Measurements from ENCODE around the gene CCDC97. TPM values are rescaled to one million over a fixed set of nuclear protein-coding genes. Genes with fewer than 3 reads are reported as not detected.

CCDC97 gene
- total RNA-seq, 4 donors from 2014 or later = 10.1 to 22.4 (median 15.4) TPM

- no peak for DNase-seq
Observed at GRCh38 chr19:41363371-41363752, 53.4 kb downstream of the CCDC97 start.

DNA sequence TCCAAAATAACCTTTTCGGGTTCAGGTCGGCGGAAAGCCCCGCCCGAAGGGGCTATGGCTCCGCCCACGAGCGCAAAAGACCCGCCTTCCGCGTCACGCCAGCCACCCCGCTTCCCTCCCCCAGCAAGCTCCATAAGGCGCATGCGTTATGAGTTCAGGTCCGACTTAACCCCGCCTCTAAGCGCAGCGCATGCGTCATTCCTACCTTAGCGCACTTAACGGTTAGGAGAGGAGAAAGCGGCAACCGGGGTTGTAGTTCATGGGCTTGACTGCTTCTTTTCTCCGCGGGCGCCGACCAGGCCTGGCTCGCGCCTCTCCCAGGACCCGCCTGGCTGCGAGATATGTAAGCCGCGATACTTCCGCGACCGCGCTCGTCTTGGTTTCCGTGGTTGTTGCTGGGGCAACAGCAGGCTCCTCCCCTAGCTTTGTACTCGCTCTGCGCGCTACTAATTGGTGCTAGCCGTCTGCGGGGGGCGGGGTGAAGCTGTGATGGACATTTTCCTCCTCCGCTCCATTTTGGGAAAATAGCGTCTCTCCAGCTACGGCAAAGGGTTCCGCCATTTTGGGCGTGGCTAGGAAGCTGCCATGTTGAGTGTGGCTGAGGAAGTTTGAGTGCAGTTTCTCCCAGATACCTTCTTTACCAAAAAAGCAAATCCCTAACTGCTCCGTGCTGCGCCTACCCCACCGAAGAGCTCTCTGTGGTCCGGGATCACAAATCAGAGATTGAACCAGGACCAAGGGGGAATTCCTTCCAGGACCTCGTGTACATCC, 54.0 kb downstream of the CCDC97 start, which contains the start of gene B9D2:
Gene B9D2 (minus strand): TSS at position 397 of the 771 bp plus-strand sequence. CDS start 630 bp downstream, outside the sequence.
- Histone ChIP-seq H3K9me3 (no peaks in the 10 kb centered on the region), H3K36me3 (no peaks in the 10 kb centered on the region), H3K4me1 (peaks cover 7 to 36% (median 19%) of the 10 kb centered on the region in 4 donors), H3K27ac (peak within 1 kb of the TSS; percentile 95 to 99 (median 97)), H3K27me3 (no peaks in the 10 kb centered on the region), H3K4me3 (peak within 1 kb of the TSS; percentile 60 to 70 (median 68))
- intact Hi-C loops (cut with DNase I; ENCODE audit: low total_unique reads) (no loop called here), in situ Hi-C loops (cut with MboI; ENCODE audit: low pct_ligation_motif_present in 1 of 4, low pct_unique_long_range_greater_than_20kb in 1 of 4, low sequenced_read_pairs in 3 of 4) (no loop called here)
- peak; percentile 99 for DNase-seq
- TF ChIP-seq CTCF (IDR thresholded peaks at IDR 0.05) (peak in 1 of 5 experiments; percentile 13), EP300 (IDR thresholded peaks at IDR 0.05; ENCODE audit: low read depth) (no peak), POLR2AphosphoS5 (IDR thresholded peaks at IDR 0.05) (peak; percentile 6 to 73 (median 54)), POLR2A (IDR thresholded peaks at IDR 0.05) (peak; percentile 69)
- 1% methylated on average over 56 of the region's 56 CpGs; no CpG with 5 or more reads in 1 of the 2 donors for WGBS, 2 donors (ENCODE audit: low coverage in 1 of 2)

More at GRCh38 chr19:41363371-41363752, 53.4 kb downstream of the CCDC97 start:
- Histone ChIP-seq H3K27ac (peak overlapping the region; percentile 95 to 99 (median 97)), H3K4me3 (peak overlapping the region; percentile 60 to 70 (median 68)), H3K4me1 (peaks cover 7 to 36% (median 19%) of the 10 kb centered on the region in 4 donors), H3K27me3 (no peaks in the 10 kb centered on the region), H3K9me3 (no peaks in the 10 kb centered on the region), H3K36me3 (no peaks in the 10 kb centered on the region)
- in situ Hi-C loops (cut with MboI; ENCODE audit: low pct_ligation_motif_present in 1 of 4, low pct_unique_long_range_greater_than_20kb in 1 of 4, low sequenced_read_pairs in 3 of 4) = no loop called here
- TF ChIP-seq POLR2AphosphoS5 (IDR thresholded peaks at IDR 0.05) (no peak), EP300 (IDR thresholded peaks at IDR 0.05; ENCODE audit: low read depth) (no peak), POLR2A (IDR thresholded peaks at IDR 0.05) (no peak), CTCF (IDR thresholded peaks at IDR 0.05) (no peak)
- intact Hi-C loops (cut with DNase I; ENCODE audit: low total_unique reads) = no loop called here
- 48% methylated on average over 6 of the region's 6 CpGs; no CpG with 5 or more reads in 1 of the 2 donors for WGBS, 2 donors (ENCODE audit: low coverage in 1 of 2)

DNA sequence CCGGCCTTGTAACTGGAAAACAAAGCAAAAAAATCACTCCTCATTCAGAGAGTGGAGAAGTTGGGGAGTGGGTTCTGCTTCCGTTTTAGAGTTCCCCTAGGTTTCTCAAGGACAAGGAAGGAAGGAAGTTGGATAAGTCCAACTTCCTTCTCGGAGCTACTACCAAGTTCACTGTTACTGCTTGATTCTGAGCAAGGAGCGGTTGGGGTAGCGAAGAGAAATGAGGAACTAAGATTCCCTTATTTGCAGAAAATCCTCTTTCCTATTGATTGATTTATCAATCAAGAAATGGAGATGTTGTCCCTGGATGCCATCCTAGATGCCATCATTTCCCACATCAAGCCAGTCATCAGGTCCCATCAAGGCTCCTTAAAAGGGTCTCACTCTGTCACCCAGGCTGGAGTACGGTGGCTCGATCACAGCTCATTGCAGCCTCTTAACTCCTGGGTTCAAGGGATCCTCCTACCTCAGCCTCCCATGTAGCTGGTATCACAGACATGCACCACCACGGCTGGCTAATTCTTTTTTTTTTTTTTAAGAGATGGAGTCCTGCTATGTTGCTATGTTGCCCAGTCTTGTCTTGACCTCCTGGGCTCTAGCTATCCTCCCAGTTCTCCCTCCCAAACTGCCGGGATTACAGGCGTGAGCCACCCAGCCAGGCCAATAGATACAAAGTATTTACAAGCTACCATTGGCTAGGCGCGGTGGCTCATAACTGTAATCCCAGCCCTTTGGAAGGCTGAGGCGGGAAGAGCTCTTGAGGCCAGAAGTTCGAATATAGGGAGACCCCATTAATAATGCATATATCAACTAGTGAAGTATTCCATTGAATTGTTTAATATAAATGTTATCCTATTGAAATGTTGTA, 54.8 kb downstream of the CCDC97 start:
- Histone ChIP-seq H3K4me1 (peaks cover 7 to 36% (median 19%) of the 10 kb centered on the region in 4 donors), H3K27me3 (no peaks in the 10 kb centered on the region), H3K36me3 (no peaks in the 10 kb centered on the region), H3K4me3 (peak overlapping the region; percentile 25 to 70 (median 64)), H3K27ac (peak overlapping the region; percentile 95 to 99 (median 97)), H3K9me3 (no peaks in the 10 kb centered on the region)
- 60 to 78% methylated on average over 7 to 14 of the region's 14 CpGs for WGBS, 2 donors (ENCODE audit: low coverage in 1 of 2)
- intact Hi-C loops (cut with DNase I; ENCODE audit: low total_unique reads) (no loop called here), in situ Hi-C loops (cut with MboI; ENCODE audit: low pct_ligation_motif_present in 1 of 4, low pct_unique_long_range_greater_than_20kb in 1 of 4, low sequenced_read_pairs in 3 of 4) (no loop called here)
- no peak for TF ChIP-seq EP300 (IDR thresholded peaks at IDR 0.05; ENCODE audit: low read depth)
- no peak for TF ChIP-seq POLR2A (IDR thresholded peaks at IDR 0.05)
- TF ChIP-seq CTCF (IDR thresholded peaks at IDR 0.05) = no peak
- TF ChIP-seq POLR2AphosphoS5 (IDR thresholded peaks at IDR 0.05) = no peak
- DNase-seq = no peak

GRCh38 chr19:41366089-41366488, 56.1 kb downstream of the CCDC97 start:
- H3K27ac ChIP-seq = no peak overlapping the region
- H3K4me1 ChIP-seq = peaks cover 7 to 36% (median 19%) of the 10 kb centered on the region in 4 donors
- no peaks in the 10 kb centered on the region for H3K36me3 ChIP-seq
- no peaks in the 10 kb centered on the region for H3K27me3 ChIP-seq
- DNase-seq = no peak
- WGBS, 2 donors (ENCODE audit: low coverage in 1 of 2) = 84 to 100% methylated on average over 1 of the region's 1 CpG
- no peak for TF ChIP-seq EP300 (IDR thresholded peaks at IDR 0.05; ENCODE audit: low read depth)
- no peak for TF ChIP-seq CTCF (IDR thresholded peaks at IDR 0.05)
- TF ChIP-seq POLR2AphosphoS5 (IDR thresholded peaks at IDR 0.05) = no peak
- TF ChIP-seq POLR2A (IDR thresholded peaks at IDR 0.05) = no peak
- in situ Hi-C loops (cut with MboI; ENCODE audit: low pct_ligation_motif_present in 1 of 4, low pct_unique_long_range_greater_than_20kb in 1 of 4, low sequenced_read_pairs in 3 of 4) = no loop called here
- H3K9me3 ChIP-seq = no peaks in the 10 kb centered on the region
- intact Hi-C loops (cut with DNase I; ENCODE audit: low total_unique reads) = no loop called here
- no peak overlapping the region for H3K4me3 ChIP-seq
